ENCODE measurements around the gene QTRT2.

- no peak for TF ChIP-seq CTCF (IDR thresholded peaks at IDR 0.05; ENCODE audit: insufficient read depth, low read length)
- no peak for TF ChIP-seq POLR2AphosphoS5 (IDR thresholded peaks at IDR 0.05; ENCODE audit: low read depth)
- no peak for TF ChIP-seq REST (IDR thresholded peaks at IDR 0.05; ENCODE audit: insufficient replicate concordance, low read depth)
- TF ChIP-seq SPI1 (IDR thresholded peaks at IDR 0.05; ENCODE audit: borderline replicate concordance, low read depth), result peak; percentile 79
Measured at GRCh38 chr3:114092151-114093015, 35.8 kb downstream of the QTRT2 start.

All from HL-60 (cell line).